Endothelial cell of umbilical vein (primary cell): Measurements from ENCODE around the gene TRIM14. TPM values are rescaled to one million over a fixed set of nuclear protein-coding genes. Genes with fewer than 3 reads are reported as not detected.

Experiments used
- BruUV-seq: library from RNA; stranded (reverse); fragments of 400-500 nt; replicated peaks from 2 replicates; lab custom pipeline; 2021; lab: Mats Ljungman, UMichigan
- CTCF ChIA-PET: fragments of 300-600, 350-600 bp; sonication (Branson Sonifier 250); formaldehyde crosslinking; loops from one replicate; lab custom pipeline; 2021; ENCODE audit warnings: antibody characterized with exemption, inconsistent platforms; lab: Charles Lee
- POLR2A ChIA-PET: fragments of 300-600, 350-600 bp; sonication (Branson Sonifier 250); formaldehyde crosslinking; loops from one replicate; lab custom pipeline; 2021; ENCODE audit warnings: antibody characterized with exemption, inconsistent platforms; lab: Charles Lee
- DNase-seq: peaks from one replicate; pipeline ENCODE4 v3.0.0-alpha.2; 2011; ENCODE audit warnings: low read depth, low spot score
- FAIRE-seq: peaks from 2 replicates; lab custom pipeline; 2011; peaks lifted over from hg19 to GRCh38; lab: Jason Lieb, UNC
- H2AFZ ChIP-seq: 2 replicates; pipeline ENCODE4 v1.6.0; 2012; ENCODE audit warnings: low read depth, low read length, control low read depth, inconsistent platforms
- H3K27ac ChIP-seq: 2 replicates; pipeline ENCODE4 v1.5.1; 2011; ENCODE audit warnings: low read depth, mild to moderate bottlenecking, control low read depth, low read length, moderate library complexity; ENCODE audit not compliant: insufficient read depth
- H3K27me3 ChIP-seq, 2 experiments: 2 replicates each; pipeline versions ENCODE4 v1.6.0 to v1.6.1; 2011; ENCODE audit warnings: low read length in 2 of 2, mixed read lengths in 1 of 2; ENCODE audit not compliant: control insufficient read depth in 2 of 2, insufficient read depth in 2 of 2
- H3K36me3 ChIP-seq, 2 experiments: 2 replicates in 1 of 2; 3 replicates in 1 of 2; pipeline ENCODE4 v1.5.1; 2011; ENCODE audit warnings: low read length in 2 of 2, mild to moderate bottlenecking in 1 of 2, moderate library complexity in 1 of 2; ENCODE audit not compliant: control insufficient read depth in 2 of 2, insufficient read depth in 2 of 2; ENCODE audit errors: extremely low read depth in 1 of 2
- H3K4me1 ChIP-seq: 3 replicates; pipeline ENCODE4 v1.5.1; 2011; ENCODE audit warnings: mild to moderate bottlenecking, low read length; ENCODE audit not compliant: control insufficient read depth, insufficient read depth; ENCODE audit errors: extremely low read depth
- H3K4me2 ChIP-seq: 2 replicates; pipeline ENCODE4 v1.6.1; 2011; ENCODE audit warnings: low read length, control low read depth, mixed read lengths; ENCODE audit not compliant: insufficient read depth
- H3K4me3 ChIP-seq, 3 experiments: fragments of 200-600 bp in 1 of 3; sonication (generic), shearing (Covaris generic) in 1 of 3; replicated peaks in 1 of 3; 2 replicates each; pipeline ENCODE4 v1.5.1; 2011 to 2016; ENCODE audit warnings: control low read depth in 3 of 3, low read length in 3 of 3, mild to moderate bottlenecking in 2 of 3, inconsistent platforms in 1 of 3, low read depth in 1 of 3, moderate library complexity in 1 of 3; ENCODE audit not compliant: insufficient read depth in 1 of 3
- H3K79me2 ChIP-seq: 2 replicates; pipeline ENCODE4 v1.6.0; 2012; ENCODE audit warnings: low read length, inconsistent platforms; ENCODE audit not compliant: control insufficient read depth, insufficient read depth
- H3K9ac ChIP-seq: replicated peaks from 2 replicates; pipeline ENCODE3; 2011; ENCODE audit warnings: low read length, control low read depth; ENCODE audit not compliant: insufficient read depth; ENCODE audit errors: extremely low read depth
- H3K9me1 ChIP-seq: replicated peaks from 3 replicates; pipeline ENCODE4 v1.6.0; 2011; ENCODE audit warnings: mild to moderate bottlenecking, low read length; ENCODE audit not compliant: control insufficient read depth, insufficient read depth; ENCODE audit errors: extremely low read depth
- H3K9me3 ChIP-seq: replicated peaks from 2 replicates; pipeline ENCODE4 v1.5.1; 2012; ENCODE audit warnings: low read length, inconsistent platforms; ENCODE audit not compliant: control insufficient read depth, insufficient read depth
- H4K20me1 ChIP-seq: replicated peaks from 2 replicates; pipeline ENCODE3; 2011; ENCODE audit warnings: mild to moderate bottlenecking, low read length; ENCODE audit not compliant: control insufficient read depth, insufficient read depth; ENCODE audit errors: extremely low read depth
- EZH2 ChIP-seq: IDR thresholded peaks from 2 replicates; pipeline ENCODE4 v1.6.1; 2012; ENCODE audit warnings: borderline replicate concordance, low read depth, mild to moderate bottlenecking, moderate library complexity, low read length, inconsistent platforms; ENCODE audit not compliant: severe bottlenecking
- FOS ChIP-seq: IDR thresholded peaks from 2 replicates; pipeline ENCODE4 v1.6.1; 2011; ENCODE audit warnings: mild to moderate bottlenecking, low read length, moderate library complexity, borderline replicate concordance; ENCODE audit not compliant: insufficient read depth
- GATA2 ChIP-seq: IDR thresholded peaks from 2 replicates; pipeline ENCODE4 v1.7.0; 2011; ENCODE audit warnings: low read depth, mild to moderate bottlenecking, moderate library complexity, mixed read lengths, low read length; ENCODE audit not compliant: insufficient read length, insufficient read depth
- JUN ChIP-seq: IDR thresholded peaks from 2 replicates; pipeline ENCODE4 v1.6.1; 2011; ENCODE audit warnings: borderline replicate concordance, low read depth; ENCODE audit not compliant: insufficient read length, insufficient read depth
- MYC ChIP-seq: IDR thresholded peaks from one replicate; pipeline ENCODE4 v1.6.1; 2011; ENCODE audit warnings: mild to moderate bottlenecking, low read depth, low read length
- POLR2A ChIP-seq: IDR thresholded peaks from 2 replicates; pipeline ENCODE4 v1.6.1; 2012; ENCODE audit warnings: low read depth, mild to moderate bottlenecking, control low read depth, low read length
- POLR2AphosphoS5 ChIP-seq: IDR thresholded peaks from 2 replicates; pipeline ENCODE4 v1.6.1; 2012; ENCODE audit warnings: low read depth, mild to moderate bottlenecking, control low read depth, low read length, moderate library complexity; ENCODE audit not compliant: insufficient read depth
- dilution Hi-C: fragments of 300-500 bp; cut with MboI; formaldehyde crosslinking; loops from one replicate; pipeline ENCODE4 v1.15.0; 2019; ENCODE audit warnings: low sequenced_read_pairs; ENCODE audit not compliant: extremely low pct_ligation_motif_present
- intact Hi-C: fragments of 100-400 bp; cut with micrococcal nuclease; formaldehyde crosslinking; loops from one replicate; pipeline ENCODE4 v1.10.0; 2022
- polyA plus RNA-seq, 4 experiments: library from polyadenylated mRNA; depleted of rRNA in 3 of 4; stranded (reverse) in 3 of 4; unstranded in 1 of 4; fragments of >200 nt; gene quantifications; 2 replicates each; pipeline versions ENCODE4 v1.2.1 to v1.2.3, GENCODE V29; 2011 to 2012; ENCODE audit warnings: missing spikeins in 1 of 4
- total RNA-seq: library from RNA; stranded (reverse); gene quantifications from 2 replicates; pipeline ENCODE4 v1.2.3, GENCODE V29; 2021
- TF ChIP-seq, protein P1 (sequence below), 2 donors: IDR thresholded peaks; 1 replicate in 1 of 2; 2 replicates in 1 of 2; pipeline ENCODE4 v1.5.1; 2011; ENCODE audit warnings: low read length in 2 of 2, mild to moderate bottlenecking in 2 of 2, moderate library complexity in 2 of 2, control low read depth in 1 of 2, inconsistent platforms in 1 of 2, low read depth in 1 of 2; ENCODE audit not compliant: insufficient read depth in 1 of 2; ENCODE audit errors: extremely low read depth in 1 of 2
- TF ChIP-seq, protein P2 (sequence below): IDR thresholded peaks from 2 replicates; pipeline ENCODE4 v1.6.1; 2011; ENCODE audit not compliant: insufficient read depth, insufficient read length

Gene TRIM14
- total and polyA plus RNA-seq, 2 donors (not counting 3 experiments of a cell fraction or from before 2014, with no cell fraction given): 4.8 to 10.7 TPM

DNA sequence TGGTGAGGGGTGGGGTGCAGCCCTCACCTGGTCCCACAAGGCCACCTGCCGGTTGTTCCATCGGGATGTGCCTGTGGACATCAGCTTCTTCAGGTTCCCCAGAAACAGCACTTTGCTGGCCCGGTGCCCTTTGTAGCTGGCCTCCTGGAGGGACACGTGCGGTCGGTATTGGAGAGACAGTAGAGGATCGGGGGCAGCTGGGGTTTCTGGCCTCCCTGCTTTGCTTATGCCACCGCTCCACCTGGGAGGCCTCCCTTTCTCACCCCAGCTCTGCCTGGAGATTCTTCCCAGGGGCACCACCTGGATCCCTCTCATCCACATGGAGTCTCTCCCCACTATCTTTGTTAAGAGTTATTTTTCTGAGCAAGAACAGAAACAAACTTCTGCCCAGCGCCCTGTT lies 13.1 kb upstream of the TRIM14 start:
- Histone ChIP-seq H2AFZ (no peak overlapping the region), H3K9ac (no peak overlapping the region), H3K4me1 (no peaks in the 10 kb centered on the region), H3K79me2 (no peaks in the 10 kb centered on the region), H3K9me3 (no peaks in the 10 kb centered on the region), H3K36me3 (no peaks in the 10 kb centered on the region), H3K4me2 (no peak overlapping the region), H3K27ac (no peak overlapping the region), H3K4me3 (no peak overlapping the region), H3K9me1 (no peaks in the 10 kb centered on the region), H4K20me1 (no peaks in the 10 kb centered on the region), H3K27me3 (no peaks in the 10 kb centered on the region)
- dilution Hi-C loops: no loop called here
- intact Hi-C loops: no loop called here
- no peak for DNase-seq
- ChIA-PET POLR2A (no interaction called here), CTCF (no interaction called here)
- no TSS peak for BruUV-seq
- FAIRE-seq: no peak
- TF ChIP-seq MYC (no peak), POLR2AphosphoS5 (no peak), FOS (no peak), POLR2A (no peak), GATA2 (no peak), JUN (no peak), EZH2 (no peak)
- TF ChIP-seq, protein P1, sequence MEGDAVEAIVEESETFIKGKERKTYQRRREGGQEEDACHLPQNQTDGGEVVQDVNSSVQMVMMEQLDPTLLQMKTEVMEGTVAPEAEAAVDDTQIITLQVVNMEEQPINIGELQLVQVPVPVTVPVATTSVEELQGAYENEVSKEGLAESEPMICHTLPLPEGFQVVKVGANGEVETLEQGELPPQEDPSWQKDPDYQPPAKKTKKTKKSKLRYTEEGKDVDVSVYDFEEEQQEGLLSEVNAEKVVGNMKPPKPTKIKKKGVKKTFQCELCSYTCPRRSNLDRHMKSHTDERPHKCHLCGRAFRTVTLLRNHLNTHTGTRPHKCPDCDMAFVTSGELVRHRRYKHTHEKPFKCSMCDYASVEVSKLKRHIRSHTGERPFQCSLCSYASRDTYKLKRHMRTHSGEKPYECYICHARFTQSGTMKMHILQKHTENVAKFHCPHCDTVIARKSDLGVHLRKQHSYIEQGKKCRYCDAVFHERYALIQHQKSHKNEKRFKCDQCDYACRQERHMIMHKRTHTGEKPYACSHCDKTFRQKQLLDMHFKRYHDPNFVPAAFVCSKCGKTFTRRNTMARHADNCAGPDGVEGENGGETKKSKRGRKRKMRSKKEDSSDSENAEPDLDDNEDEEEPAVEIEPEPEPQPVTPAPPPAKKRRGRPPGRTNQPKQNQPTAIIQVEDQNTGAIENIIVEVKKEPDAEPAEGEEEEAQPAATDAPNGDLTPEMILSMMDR (IDR thresholded peaks at IDR 0.05; ENCODE audit: extremely low read depth in 1 of 2, insufficient read depth in 1 of 2, low read depth in 1 of 2, low read length in 2 of 2): no peak
- TF ChIP-seq, protein P2, sequence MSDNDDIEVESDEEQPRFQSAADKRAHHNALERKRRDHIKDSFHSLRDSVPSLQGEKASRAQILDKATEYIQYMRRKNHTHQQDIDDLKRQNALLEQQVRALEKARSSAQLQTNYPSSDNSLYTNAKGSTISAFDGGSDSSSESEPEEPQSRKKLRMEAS: no peak
